Ovary (tissue), 9 donors: Measurements from ENCODE around the gene ATP2B3. TPM values are rescaled to one million over a fixed set of nuclear protein-coding genes. Genes with fewer than 3 reads are reported as not detected.

Experiments
- DNase-seq, 5 donors: peaks; one replicate each; pipeline ENCODE4 v3.0.0-alpha.2; 2019 to 2020
- H3K27ac ChIP-seq, 2 donors: fragments of 200-600 bp; one replicate each; pipeline versions ENCODE4 v1.5.1 to v1.8.0; 2019 to 2022
- H3K27me3 ChIP-seq: fragments of 200-600 bp; one replicate; pipeline ENCODE4 v1.8.0; 2022
- H3K36me3 ChIP-seq: fragments of 200-600 bp; sonication (generic); one replicate; pipeline ENCODE4 v1.5.1; 2019
- H3K4me1 ChIP-seq: one replicate; pipeline ENCODE4 v1.8.1; 2013; ENCODE audit warnings: mild to moderate bottlenecking, moderate library complexity; ENCODE audit not compliant: insufficient read depth
- H3K4me3 ChIP-seq: fragments of 200-600 bp; sonication (generic); one replicate; pipeline ENCODE4 v1.5.1; 2017
- H3K9me3 ChIP-seq, 2 donors: fragments of 200-600 bp in 1 of 2; sonication (generic) in 1 of 2; one replicate each; pipeline versions ENCODE4 v1.5.1 to v1.8.1; 2013 to 2019; ENCODE audit warnings: mild to moderate bottlenecking in 1 of 2, moderate library complexity in 1 of 2
- CTCF ChIP-seq, 3 donors: fragments of 450-650 bp in 2 of 3; fragments of 200-600 bp in 1 of 3; IDR thresholded peaks; one replicate each; pipeline versions ENCODE4 v1.5.1 to v1.8.0; 2016 to 2022; ENCODE audit warnings: antibody characterized with exemption in 3 of 3, mild to moderate bottlenecking in 1 of 3
- EP300 ChIP-seq: sonication (generic); formaldehyde crosslinking; IDR thresholded peaks from one replicate; pipeline ENCODE4 v1.6.1; 2017; ENCODE audit warnings: antibody characterized with exemption
- POLR2A ChIP-seq: fragments of 450-650 bp; IDR thresholded peaks from one replicate; pipeline ENCODE4 v1.6.1; 2017; ENCODE audit warnings: antibody characterized with exemption, mild to moderate bottlenecking, moderate library complexity
- WGBS, 3 donors: extraction: QIAGEN DNeasy Blood & Tissue Kit in 1 of 3; methylation state at CpG; one replicate each; pipeline versions ENCODE4 v1.1.5 to v1.1.7; 2013 to 2017; 5-methylcytosine and 5-hydroxymethylcytosine counted together
- intact Hi-C, 4 donors: fragments of 100-400 bp; cut with DNase I; formaldehyde crosslinking; loops; one replicate each; pipeline versions ENCODE4 v1.11.0 to v1.15.1; 2022 to 2023
- polyA plus RNA-seq, 2 donors: library from polyadenylated mRNA; stranded (reverse); fragments of 200-250 nt in 1 of 2; fragments of 350-450 nt in 1 of 2; fragmentation: Illumina TruSeq in 1 of 2; extraction: RNeasy Lipid Tissue Mini Kit (QIAGEN cat#74804) in 1 of 2; gene quantifications; one replicate each; pipeline ENCODE4 v1.2.3, GENCODE V29; 2013 to 2014
- total RNA-seq, 7 donors: library from RNA; depleted of rRNA in 2 of 7; stranded (reverse); fragments of >200 nt in 2 of 7; fragmentation: NEBNext Ultra II Directional in 3 of 7; extraction: Animal tissue kit (Norgen Biotek cat#: 25700) in 3 of 7; gene quantifications; one replicate each; pipeline versions ENCODE4 v1.1.0 to v1.2.4, GENCODE V29; 2016 to 2023
- donor health status: DM: no; HTN: no; CAD: no; lungs with moderate emphysema.
- donor health status: DM: no; HTN: no; CAD: no.
- donor health status: Bipolar disorder and iron deficiency.
- donor health status: DM: yes; HTN: yes; CAD: no.
- donor health status: DM: no; HTN: no; CAD: no.
- donor health status: DM: yes; HTN: yes; CAD: no.

The ATP2B3 gene
- total and polyA plus RNA-seq, 9 donors: 0.01 to 1.6 (median 0.25) TPM; not detected in 5

GRCh38 chrX:153592966-153593688 is 75.7 kb downstream of the ATP2B3 start:
- 80 to 88% (median 85%) methylated on average over 12 of the region's 12 CpGs for WGBS, 3 donors
- DNase-seq: no peak
- Histone ChIP-seq H3K9me3 (no peaks in the 10 kb centered on the region), H3K4me1 (no peaks in the 10 kb centered on the region), H3K27ac (no peak overlapping the region), H3K27me3 (no peaks in the 10 kb centered on the region), H3K36me3 (no peaks in the 10 kb centered on the region), H3K4me3 (no peak overlapping the region)
- TF ChIP-seq EP300 (no peak), POLR2A (no peak), CTCF (IDR thresholded peaks at IDR 0.05) (no peak)
- intact Hi-C loops: no loop called here

- H3K27me3 ChIP-seq: no peaks in the 10 kb centered on the region
- intact Hi-C loops: no loop called here
- peak in 1 of 5 donors; percentile 17 for DNase-seq
- H3K4me3 ChIP-seq: no peak overlapping the region
- H3K36me3 ChIP-seq: no peaks in the 10 kb centered on the region
- 85 to 90% (median 86%) methylated on average over 21 to 22 of the region's 22 CpGs for WGBS, 3 donors
- no peak for TF ChIP-seq POLR2A
- no peaks in the 10 kb centered on the region for H3K4me1 ChIP-seq
- H3K9me3 ChIP-seq: no peaks in the 10 kb centered on the region
- H3K27ac ChIP-seq: no peak overlapping the region
Observed at GRCh38 chrX:153593811-153594500, 76.5 kb downstream of the ATP2B3 start.

- H3K4me1 ChIP-seq: no peaks in the 10 kb centered on the region
- H3K27ac ChIP-seq: no peak overlapping the region
- no peaks in the 10 kb centered on the region for H3K36me3 ChIP-seq
- WGBS, 3 donors: 86 to 90% (median 88%) methylated on average over 11 of the region's 11 CpGs
- no peaks in the 10 kb centered on the region for H3K9me3 ChIP-seq
- intact Hi-C loops: no loop called here
- no peak for TF ChIP-seq CTCF (IDR thresholded peaks at IDR 0.05)
- DNase-seq: no peak
- H3K27me3 ChIP-seq: no peaks in the 10 kb centered on the region
- no peak overlapping the region for H3K4me3 ChIP-seq
Observed at GRCh38 chrX:153595387-153595786, 77.9 kb downstream of the ATP2B3 start.

- H3K36me3 ChIP-seq: no peaks in the 10 kb centered on the region
- no peaks in the 10 kb centered on the region for H3K4me1 ChIP-seq
- intact Hi-C loops: no loop called here
- TF ChIP-seq CTCF (IDR thresholded peaks at IDR 0.05) (no peak), POLR2A (no peak), EP300 (no peak)
- WGBS, 3 donors: 87 to 90% (median 89%) methylated on average over 21 of the region's 21 CpGs
- H3K4me3 ChIP-seq: no peak overlapping the region
- DNase-seq: no peak
- no peak overlapping the region for H3K27ac ChIP-seq
- no peaks in the 10 kb centered on the region for H3K9me3 ChIP-seq
- H3K27me3 ChIP-seq: no peaks in the 10 kb centered on the region
Observed at GRCh38 chrX:153595859-153596857, 78.7 kb downstream of the ATP2B3 start.
